Placental epithelial cell (primary cell): Measurements from ENCODE around the gene APPL1. TPM values are rescaled to one million over a fixed set of nuclear protein-coding genes. Genes with fewer than 3 reads are reported as not detected.

Source experiments
- total RNA-seq: library from RNA; depleted of rRNA; stranded (reverse); fragments of >200 nt; gene quantifications from 2 replicates; pipeline ENCODE4 v1.2.3, GENCODE V29; 2012

The APPL1 gene
- 42.0 and 51.1 TPM in 2 replicates for total RNA-seq

GRCh38 chr3:57227204-57227929 is at the start of gene APPL1:
Gene APPL1 (plus strand): TSS chr3:57227729. CDS start chr3:57227884, 155 bp downstream.

GRCh38 chr3:57199895-57200297 is 27.6 kb upstream of the APPL1 start, which contains the start of gene HESX1:
Gene HESX1 (minus strand): TSS chr3:57199978. CDS start chr3:57199918, 60 bp downstream.

DNA sequence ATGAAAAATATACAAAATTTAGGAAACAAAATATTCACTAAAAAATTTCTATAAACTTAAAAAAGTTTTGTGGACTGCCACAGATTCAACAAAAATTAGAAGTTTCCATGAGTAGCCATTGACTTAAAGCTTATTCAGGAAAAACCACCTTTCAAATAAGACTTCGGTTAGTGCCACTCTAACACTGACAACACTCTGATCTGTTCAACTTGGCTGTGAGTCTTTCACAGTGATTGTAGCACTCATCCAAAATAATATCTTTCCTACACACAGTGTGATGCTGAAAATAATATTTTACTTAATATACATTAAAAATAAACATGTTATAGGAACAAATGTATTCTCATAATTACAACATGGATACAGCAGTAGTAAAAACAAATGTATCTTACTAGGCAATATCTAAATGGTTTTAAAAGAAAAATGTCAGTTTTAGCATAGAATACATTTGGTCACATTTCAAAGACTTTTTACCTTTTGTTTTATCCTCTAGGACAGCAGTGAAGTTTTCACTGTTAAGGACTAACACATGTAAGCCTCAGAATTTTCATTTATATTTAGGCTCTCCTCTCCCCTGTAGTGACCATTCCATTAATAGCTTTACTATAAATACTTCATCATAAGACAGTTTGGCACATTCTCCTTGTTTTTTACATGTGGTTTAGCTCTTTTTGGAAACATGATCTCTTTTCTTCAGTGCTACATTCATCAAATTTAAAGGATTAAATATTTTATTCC is 64.8 kb downstream of the APPL1 start, which contains the start of gene ASB14:
TSS of gene ASB14 (minus strand) at position 527 of the 738 bp plus-strand sequence. CDS start 652 bp downstream, outside the sequence.

Other genes with a start within 250 kb of the APPL1 start
- not detected in 2 replicates for gene SPATA12, start 167.1 kb upstream of the APPL1 start, total RNA-seq
- 0.39 and 0.54 TPM in 2 replicates for gene IL17RD, start 62.4 kb upstream of the APPL1 start, total RNA-seq
- gene HESX1, start 27.8 kb upstream of the APPL1 start, total RNA-seq: 0.22 and 0.39 TPM in 2 replicates
- gene ASB14, start 65.0 kb downstream of the APPL1 start, total RNA-seq: under 0.01 TPM in 1 of 2 replicates, not detected in the other